GM21528 (cell line): ENCODE data around the gene TK2.
A peak's percentile ranks its signal among the peaks of the same experiment; 100 is the strongest.
"Not testable (repeated sequence)": the region's sequence is repeated elsewhere in the genome, so short reads cannot be mapped to it uniquely, and the experiment has no call there.

Source experiments
- ATAC-seq: cut with Tn5 transposase; IDR thresholded peaks from one replicate; pipeline ENCODE4 v1.9.1; 2021; ENCODE audit warnings: mild to moderate bottlenecking, moderate library complexity; ENCODE audit not compliant: unreplicated experiment, low FRiP score

TK2 gene

DNA sequence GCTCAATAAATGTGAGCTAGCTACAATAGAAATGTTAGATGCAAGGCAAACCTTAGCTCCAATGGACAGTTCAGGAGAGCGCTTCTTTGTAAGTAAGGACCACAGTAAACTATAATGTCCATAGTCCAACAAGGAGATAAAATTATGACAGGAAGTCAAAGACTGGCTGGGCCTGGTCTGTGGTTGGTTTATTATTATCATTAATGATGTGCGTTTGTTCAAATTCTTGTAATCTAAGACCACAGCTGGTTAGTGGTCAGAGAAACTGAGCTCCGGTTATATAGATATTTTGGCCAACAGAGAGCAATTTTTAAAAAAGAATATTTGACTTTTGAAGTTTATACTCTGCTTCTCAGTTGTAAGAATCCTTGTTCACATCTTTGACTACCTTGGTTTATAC, 24.6 kb upstream of the TK2 start:
- no peak for ATAC-seq

DNA sequence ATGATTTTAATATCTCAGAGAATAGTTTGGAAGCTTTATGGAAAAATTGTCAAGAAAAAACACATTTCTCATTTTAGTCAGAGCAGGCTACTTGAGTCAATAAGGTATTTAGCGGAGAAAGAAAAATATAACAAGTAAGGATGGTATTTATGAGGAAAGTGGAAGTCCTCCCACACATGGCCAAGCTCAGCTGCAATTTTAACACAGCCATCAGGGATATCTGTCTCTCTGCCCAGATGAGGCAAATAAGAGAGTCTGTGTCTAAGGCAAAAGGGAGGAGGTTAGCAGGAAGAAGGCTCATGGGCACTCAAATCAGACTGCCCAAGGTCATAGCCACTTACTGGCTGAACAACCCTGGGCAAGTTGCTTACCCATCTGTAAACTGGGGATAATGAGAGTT, 24.2 kb upstream of the TK2 start:
- ATAC-seq = no peak

DNA sequence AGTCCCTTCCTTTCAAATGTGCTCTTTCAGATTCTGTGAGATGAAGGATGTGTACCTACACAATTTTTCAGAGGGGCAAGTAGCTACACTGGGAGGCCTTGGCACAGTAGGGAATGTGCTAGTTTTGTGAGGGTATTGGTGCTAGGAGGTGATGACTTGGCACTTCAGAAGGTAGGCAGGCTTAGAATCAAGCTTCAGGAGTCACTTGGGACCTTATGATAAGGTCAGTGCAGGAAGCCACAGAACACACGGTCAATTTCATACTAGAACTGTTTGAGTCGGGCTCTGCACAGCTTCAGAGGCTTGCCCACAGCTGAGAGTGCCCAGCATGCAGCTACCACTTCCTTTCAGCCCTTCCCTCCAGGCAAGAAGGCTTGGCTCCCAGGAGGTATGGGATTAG, 22.4 kb upstream of the TK2 start:
- ATAC-seq = no peak

GRCh38 chr16:66569827-66570405, 20.0 kb upstream of the TK2 start:
- no peak for ATAC-seq

GRCh38 chr16:66569131-66569530, 19.2 kb upstream of the TK2 start:
- ATAC-seq = no peak

- no peak for ATAC-seq
Measured at GRCh38 chr16:66568355-66568754, 18.4 kb upstream of the TK2 start.

- not testable (repeated sequence) for ATAC-seq
Measured at GRCh38 chr16:66567270-66567669, 17.3 kb upstream of the TK2 start.

GRCh38 chr16:66566051-66566901, 16.4 kb upstream of the TK2 start, which contains the start of gene CMTM1:
TSS of gene CMTM1 (plus strand) at chr16:66566439. CDS start at chr16:66566514, 75 bp downstream.
- ATAC-seq = no peak

- no peak for ATAC-seq
Measured at GRCh38 chr16:66563574-66564334, 13.8 kb upstream of the TK2 start.

DNA sequence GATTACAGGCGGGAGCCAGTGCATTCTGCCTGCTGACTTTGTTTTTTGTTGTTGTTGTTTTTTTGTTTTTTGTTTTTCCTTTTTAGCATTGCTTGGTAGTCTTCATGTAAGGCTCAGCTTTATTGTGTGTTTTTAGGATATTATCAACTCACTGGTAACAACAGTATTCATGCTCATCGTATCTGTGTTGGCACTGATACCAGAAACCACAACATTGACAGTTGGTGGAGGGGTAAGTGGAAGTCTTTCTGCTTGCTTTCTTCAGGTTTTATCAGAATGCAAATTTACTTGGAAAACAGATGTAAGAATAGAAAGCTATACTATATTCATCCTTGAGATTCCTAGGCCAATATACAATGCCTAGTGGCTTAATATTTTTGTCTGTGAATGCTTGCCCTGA, 13.1 kb upstream of the TK2 start:
- no peak for ATAC-seq

DNA sequence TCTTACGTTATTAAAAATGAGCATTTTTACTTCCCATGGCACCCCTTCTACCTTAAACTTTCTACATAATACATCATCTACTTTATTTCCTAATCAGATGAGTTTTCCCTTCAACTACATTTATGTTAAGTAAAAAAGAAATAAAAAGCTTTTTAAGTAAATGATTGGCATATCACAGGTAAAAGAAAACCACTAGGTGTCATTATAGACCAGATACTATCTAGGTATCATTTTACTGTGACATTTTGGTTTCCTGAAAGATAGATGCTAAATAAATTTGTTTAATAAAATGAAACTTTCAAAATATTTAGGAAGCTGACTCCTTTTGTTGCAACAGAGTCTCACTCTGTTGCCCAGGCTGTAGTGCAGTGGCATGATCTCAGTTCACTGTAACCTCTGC, 12.5 kb upstream of the TK2 start:
- no peak for ATAC-seq

DNA sequence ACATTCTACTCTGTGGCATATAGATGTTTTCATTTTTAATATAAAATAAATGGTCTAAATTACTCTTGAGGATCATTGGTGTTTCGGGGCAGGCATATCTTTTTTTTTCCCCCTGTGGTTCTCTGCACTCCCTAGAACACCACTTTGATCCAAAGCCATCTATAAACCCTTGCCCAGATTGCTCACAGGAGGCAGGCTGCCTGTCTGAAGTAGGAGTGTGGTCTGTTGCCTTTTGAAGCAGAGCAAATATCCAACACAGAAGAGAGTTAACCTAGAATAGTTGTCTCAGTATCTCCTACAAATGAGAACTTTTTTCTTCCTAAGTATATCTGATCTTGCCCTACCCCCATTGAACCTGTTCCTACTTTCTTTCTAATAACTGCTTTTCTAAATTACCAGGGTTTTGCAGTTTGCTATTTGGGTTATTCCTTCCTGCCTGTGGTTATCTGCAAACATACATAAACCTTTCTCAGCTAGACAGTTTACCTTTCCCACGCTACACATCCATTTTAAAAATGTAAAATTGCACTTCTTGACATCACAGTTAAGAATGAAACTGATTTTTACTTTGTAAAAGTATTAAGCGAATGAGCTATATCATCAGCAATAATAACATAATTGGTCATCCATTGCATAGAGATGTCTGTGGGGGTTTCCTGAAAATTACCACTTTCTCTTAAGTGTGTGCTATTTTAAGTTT, 11.6 kb upstream of the TK2 start:
- no peak for ATAC-seq

DNA sequence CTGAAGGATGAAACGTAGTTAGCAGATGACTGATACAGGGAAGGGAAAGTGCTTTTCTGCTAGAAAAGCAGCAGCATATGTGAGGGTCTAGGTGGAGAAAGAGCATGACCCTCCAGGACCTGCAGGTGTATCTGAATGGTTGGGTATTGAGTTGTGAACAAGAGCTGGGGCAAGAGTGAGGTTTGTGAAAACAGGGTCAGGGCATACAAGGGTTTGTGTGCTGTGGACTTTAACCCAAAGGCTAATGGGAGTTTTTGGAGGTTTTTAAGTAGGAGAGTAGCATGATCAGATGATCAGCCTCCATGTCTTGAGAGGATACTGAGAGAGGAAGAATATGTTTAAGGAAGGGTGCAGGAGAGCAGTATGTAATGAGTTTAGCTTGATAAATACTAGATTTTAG, 10.2 kb upstream of the TK2 start:
- no peak for ATAC-seq

DNA sequence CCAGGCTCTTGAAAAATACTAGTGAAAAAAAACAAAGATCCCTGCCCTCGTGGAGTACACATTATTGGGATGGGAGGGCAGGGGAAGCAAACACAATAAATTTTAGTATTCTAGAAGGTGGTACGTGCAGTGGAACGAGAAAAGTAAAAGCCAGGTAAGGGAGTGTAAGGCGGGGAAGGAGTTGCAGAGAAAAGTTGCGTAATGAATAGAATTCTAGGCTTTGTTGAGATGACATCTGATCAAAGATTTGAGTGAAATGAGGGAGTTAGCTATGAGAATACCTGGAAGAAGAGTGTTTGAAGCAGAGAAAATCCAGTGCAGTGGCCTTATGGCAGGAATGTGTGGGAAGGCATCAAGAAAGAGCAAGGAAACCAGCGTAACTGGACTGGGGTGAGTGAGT, 4.6 kb upstream of the TK2 start:
- no peak for ATAC-seq

GRCh38 chr16:66554021-66554420, 4.1 kb upstream of the TK2 start:
- ATAC-seq = no peak

- no peak for ATAC-seq
Measured at GRCh38 chr16:66553223-66553622, 3.3 kb upstream of the TK2 start.

- peak; percentile 74 for ATAC-seq
Measured at GRCh38 chr16:66552286-66553177, 2.6 kb upstream of the TK2 start, which contains the start of gene CKLF. TSS of gene CKLF (plus strand) at chr16:66552576. CDS start at chr16:66552716, 140 bp downstream.

DNA sequence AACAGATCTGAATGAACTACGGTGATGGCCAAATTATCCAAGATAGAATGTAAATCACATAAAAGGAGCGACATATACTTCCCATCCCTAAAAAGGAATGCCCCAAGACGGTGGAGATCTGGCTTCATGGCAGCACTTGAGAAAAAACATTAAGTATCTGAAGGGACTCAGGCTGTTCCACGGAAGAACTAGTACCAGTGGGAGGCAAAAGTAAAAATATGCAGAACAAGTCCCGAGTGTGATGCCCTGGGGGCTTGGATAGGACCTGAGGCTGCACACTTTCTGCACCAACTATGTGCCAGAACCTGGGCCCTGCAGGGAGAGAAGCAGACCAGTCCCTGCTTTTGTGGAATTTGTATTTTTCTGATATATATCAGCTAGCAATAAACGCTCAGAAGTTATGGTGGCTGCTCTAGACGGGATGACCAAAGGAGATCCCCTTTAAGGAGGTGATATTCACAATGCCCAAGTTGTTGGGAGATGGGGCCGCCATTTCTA, 1.9 kb upstream of the TK2 start:
- ATAC-seq = no peak

GRCh38 chr16:66551348-66551759, 1.4 kb upstream of the TK2 start:
- ATAC-seq = no peak

- ATAC-seq = no peak
Measured at GRCh38 chr16:66548868-66549267, 1.1 kb downstream of the TK2 start.
